Activated T-helper 1 cell treated with anti-CD3 and anti-CD28 coated beads, Interleukin-2, amount 50 U/mL, for 16 hours (primary cell): ENCODE measurements around the gene COL15A1.
"Not testable (repeated sequence)": the region's sequence is repeated elsewhere in the genome, so short reads cannot be mapped to it uniquely, and the experiment has no call there.

Source experiments
- DNase-seq, 2 donors: peaks; one replicate each; pipeline ENCODE4 v3.0.0-alpha.2; 2020; ENCODE audit warnings: low read depth in 1 of 2, low spot score in 1 of 2

COL15A1 gene

DNA sequence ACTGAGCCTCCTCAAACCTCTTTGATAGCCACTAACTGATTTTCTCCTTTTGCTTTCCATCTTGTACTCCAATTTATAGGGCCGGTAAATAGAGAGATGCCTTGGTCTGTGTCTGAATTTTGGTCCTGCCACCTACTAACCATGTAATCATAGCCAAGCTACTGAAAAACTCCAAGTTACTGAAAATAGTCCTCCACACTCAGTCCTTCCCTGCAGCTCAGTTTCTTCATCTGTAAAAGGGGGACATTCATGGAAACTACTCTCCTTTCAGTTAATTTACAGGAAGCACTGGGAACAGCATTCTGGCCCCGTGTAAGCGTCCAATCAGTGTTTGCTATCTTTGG, 131.2 kb downstream of the COL15A1 start:
- no peak for DNase-seq

DNA sequence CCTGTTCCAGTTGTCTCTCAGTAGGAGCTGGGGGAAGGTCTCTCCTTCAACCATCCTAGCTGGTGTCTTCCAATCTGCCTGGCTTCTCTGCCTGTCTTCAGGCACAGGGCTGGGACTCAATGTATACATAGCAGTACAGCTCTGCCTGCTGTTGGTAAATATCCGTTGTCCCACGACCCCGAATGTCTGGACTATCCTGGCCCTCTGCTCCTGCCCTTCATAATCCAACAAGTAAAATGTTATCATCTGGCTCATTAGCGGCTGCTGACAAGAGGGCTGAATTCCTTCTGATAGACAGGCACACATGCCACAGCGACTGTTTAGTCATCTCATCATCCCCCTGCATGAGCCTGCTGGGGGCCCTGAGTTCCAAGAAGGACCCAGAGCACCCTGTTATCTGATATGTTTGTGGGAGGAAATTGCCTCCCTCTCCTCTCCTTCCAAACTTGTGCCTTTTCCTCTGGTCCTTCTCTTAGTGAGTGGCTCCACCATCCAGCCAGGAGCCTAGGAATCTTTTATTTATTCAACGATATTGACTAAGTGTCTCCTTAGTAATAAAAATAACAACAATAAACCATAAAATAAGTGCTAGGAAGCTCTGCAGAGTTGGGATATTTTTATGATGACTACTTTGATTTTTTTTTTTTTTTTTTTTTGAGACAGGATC, 131.7 kb downstream of the COL15A1 start:
- no peak for DNase-seq

DNA sequence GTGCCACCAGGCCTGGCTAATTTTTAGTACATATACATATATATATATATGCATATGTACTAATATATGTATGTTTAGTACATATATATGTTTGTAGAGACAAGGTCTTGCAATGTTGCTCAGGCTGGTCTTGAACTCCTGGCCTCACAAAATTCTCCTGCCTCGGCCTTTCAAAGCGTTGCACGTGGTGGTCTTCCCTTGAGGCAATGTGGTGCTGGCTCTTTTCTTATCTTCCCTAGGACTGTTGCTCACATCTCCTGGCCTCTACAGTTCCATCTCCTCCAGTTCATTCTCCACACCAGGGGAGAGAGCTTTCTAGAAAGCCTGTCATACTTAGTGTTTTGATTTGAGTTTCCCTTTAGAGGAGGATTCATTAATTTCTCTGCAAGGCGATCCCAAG, 132.3 kb downstream of the COL15A1 start:
- DNase-seq = no peak

DNA sequence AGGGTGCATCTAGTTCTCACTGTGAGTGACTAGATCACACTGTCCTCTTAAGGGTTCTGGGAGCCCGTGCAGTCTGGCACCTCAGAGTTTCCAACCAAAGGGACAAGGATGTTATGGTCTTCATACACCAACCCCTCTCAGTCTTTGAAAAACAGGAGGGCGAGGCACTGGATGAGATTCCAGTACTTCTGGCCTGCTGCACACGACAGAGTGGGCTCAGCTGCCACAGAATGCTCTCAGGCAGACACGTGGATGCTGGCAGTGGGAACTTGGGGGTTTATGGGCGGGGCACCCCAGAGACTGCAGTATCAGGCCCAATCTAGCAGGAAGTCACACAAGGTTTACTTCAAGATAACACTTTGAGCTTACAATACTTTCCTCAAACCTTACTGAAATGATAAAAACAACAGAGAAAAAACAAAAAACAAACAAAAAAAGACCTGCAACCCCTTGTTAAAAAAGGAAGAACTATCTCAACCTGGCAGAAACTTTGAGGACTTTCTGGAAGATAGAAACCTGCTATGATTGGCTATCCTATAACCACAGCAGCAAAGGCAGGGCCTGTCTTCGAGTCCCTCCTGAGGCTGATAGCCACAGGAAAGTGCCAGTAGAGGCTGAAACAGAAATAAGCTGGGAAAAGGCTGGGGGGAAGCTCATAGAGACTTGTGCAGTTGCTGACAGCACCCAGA, 132.9 kb downstream of the COL15A1 start:
- DNase-seq = no peak

DNA sequence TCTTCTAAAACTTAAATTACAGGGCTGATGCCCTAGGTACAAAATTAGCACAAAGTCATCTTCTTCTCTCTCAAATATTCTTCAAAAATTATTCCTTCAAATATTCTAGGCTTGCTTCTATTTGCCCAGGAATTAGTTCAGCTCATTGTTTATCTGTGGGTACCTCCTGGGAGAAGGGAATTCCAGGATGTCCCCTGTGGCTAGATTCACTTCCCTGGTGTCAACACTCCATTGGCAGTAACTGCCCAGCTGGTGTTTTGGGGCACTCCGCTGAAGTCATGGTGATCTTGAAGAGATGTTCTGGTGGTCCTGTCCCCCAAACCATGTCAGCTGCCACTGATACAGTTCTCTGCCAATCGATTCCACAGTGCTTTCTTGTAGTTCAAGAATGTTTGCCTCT, 135.0 kb downstream of the COL15A1 start:
- DNase-seq = no peak

DNA sequence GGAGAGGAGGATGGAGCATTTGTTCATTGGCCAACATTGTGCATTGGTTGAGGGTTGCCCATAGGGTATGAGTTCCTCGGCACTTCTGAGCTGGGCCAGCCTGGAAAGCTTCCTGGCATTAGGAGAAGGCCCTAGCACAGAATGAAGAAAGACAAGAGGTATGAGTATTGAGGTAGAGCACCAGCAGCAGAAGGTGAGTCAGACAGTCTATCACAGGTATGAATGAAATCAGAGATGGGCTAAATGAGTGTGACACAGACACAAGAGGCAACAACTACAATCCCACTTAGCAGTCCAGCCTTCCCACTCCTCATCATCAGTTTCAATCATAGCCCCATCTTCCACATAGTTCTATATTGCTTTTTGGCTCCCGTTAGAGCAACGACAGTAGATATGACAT, 135.8 kb downstream of the COL15A1 start:
- DNase-seq = no peak

DNA sequence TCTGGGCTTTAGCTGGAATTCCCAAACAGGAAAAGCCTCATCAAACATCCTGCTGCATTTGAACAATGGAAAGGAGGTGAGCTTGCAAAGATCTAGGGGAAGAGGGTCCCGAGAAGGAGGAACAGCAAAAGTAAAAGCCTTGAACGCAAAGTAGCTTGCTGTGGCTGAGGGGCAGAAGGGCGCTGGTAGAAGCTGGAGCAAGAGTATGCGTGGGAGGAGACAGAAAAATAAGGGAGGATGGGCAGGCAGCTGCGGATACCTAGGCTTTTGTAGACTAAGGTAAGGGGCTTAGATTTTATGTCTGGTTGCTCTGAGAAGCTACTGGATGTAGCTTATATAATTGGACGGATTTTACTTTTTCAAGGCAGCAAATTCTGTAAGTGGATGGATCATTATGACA, 139.3 kb downstream of the COL15A1 start:
- no peak for DNase-seq

DNA sequence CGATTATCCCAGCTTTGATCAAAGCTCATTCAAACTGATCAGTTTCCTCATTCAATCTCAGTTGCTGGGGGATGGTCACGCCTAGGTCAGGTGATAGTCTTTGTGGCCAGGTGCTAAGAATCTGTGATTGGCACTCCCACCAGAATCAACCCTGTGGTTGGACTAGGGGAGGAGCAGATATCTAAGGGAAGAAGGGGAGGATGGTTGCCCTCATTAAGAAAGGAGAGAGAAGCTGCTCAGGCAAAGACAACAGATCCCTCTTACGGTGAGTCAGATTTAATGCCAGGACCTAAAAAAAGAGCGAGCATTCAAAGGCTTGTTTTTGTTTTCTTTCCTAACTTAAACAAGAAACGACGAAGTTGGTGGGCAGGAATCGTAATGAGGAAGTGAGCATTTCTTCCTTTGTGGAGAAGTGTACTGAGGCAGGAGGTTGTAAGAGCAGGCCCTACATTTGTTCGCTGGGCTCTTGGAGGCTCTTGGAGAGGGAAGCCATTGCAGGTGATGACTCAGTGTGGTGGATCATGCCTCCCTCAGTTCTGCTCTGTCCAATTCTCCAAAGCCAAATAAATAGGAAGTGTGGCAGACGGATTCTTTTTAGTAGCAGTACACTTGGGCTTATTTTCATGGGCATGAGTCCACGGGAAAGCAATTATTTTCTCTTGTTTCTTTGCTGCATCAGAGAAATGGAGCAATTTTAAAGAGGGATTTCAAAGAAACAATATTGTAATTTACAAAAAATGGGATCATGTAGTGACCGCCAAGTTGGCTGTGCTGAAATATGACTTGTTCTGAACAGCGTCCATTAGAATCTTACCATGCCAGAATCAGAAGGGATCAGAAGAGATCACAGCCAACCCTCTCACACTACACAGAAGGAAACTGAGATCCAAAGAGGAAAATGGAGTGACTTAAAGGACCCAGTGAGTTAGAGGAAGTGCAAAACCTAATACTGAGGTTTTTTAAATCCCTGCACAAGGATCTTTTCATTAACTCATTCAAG, 142.5 kb downstream of the COL15A1 start:
- DNase-seq = no peak

DNA sequence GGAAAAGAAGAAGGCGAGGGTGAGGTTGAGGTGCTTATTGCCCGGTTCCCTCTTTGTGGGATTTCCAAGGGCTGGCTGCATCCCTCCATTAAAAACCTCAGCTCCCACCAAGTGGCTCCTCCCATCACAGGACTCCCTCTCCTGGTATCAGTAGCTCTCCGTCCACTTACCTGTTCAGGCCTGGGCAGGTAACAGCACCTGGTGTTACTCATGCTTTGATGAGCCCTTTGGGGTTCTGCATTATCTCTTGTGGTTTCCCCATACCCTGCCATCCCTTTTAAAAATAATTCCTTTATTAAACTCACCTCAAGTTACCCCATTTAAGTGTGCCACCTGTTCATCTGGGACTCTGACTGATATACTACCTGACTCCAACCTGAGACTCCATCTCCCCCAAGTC, 143.8 kb downstream of the COL15A1 start:
- DNase-seq = no peak

DNA sequence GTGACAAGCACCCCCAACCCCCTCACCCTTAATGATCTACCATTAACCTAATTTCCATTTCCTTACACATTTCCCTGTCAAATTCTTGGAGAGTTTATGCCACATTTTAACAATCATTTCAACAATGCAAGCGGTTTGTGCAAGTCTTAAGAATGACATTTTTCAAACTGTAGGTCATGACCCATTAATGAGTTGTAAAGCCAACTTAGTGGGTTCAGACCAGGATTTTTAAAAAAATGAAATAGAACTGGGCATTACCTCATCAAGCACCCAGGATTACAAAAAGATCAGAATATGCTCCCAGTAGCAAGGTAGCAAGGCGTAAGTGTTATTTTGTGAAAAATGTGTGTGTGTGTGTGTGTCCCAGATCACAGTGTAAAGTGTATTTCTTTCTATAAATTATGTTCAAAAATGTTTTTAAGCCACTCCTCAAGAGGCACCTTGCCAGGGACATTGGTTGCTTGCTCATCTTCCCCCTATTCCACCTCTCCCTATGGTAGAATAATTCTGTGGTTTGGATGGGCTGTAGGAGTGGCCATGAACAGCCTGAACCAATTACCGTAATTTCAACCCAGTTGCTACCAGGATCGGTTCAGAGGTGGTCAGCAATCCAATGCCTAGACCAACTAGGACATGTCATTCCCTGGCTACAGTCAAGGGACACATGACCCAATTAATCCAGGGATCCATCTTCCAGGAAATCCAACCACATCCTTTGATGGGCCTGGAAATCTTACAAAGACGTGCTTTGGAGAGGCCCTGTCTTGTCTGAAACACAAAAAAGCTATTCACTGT, 146.8 kb downstream of the COL15A1 start:
- no peak for DNase-seq

DNA sequence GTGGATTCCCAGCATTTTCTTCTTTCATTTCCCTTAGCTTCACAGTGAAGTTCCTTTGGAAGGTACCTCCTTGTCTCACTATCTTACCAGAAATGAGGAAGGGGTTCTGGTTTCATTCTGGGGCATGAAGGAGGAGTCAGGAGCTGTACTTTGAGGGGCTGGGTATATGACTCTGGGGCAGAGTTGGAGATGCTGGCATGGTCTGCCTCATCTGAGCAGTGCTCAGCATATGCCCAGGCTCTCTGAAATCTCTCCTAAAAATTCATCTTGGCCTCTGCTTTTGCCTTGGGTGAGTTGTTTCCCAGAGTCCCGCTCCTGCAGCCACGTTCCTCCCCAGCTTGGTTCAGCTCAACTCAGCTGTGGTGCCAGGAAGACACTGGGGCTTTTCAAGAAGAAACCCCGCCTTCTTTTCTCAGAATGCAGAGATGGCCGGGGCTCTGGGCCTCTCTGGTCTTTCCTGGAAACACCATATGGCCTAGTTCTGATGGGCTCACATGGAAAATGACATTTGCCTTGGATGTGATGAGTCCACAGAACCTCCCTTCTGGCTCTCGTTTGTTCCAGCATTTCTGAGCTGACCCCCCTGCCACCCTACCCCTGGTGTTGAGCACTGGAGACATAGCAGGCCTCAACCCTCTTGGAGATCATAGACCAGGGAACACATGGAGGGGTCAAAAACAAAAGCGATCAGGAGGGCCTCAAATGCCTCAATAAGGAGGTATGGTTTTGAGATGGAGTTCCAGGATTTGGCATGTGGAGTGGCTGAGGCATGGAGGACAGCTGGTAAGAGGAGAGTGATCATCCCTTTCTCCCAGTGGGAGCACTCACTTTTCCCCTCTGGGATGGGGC, 149.2 kb downstream of the COL15A1 start:
- DNase-seq = no peak

DNA sequence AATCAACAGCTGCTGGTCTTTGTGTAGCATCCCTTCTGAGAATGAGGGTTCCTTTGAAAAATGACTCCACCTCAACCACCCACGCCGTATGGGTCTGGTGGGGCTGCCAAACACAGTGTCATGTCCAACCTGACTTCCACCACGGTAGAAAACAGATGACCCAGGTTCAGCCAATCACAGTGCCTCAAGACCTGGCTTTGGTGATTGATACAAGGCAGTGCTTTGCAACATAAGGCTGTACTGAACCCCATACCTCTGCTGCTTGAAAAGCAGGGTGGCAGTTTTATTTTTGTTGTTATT, 149.7 kb downstream of the COL15A1 start:
- no peak for DNase-seq

DNA sequence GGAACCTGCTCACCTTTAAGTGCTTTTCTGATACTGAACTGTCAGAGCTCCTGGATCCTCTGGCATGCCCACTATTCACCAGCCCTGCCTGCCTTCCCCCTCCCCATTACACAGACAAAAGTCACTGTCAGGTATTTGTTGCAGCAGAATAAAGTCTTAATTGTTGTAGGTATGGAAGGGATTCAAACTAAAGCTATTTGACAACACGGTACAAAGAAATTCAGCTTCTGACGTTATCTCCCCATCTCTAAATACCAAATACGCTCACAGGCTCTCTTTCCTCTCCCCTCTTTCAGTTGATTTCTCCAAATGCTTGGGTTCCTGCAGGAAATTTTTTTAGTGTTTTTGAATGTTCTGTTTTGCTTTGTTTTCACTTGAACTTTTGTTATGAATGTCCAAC, 151.9 kb downstream of the COL15A1 start:
- no peak for DNase-seq

DNA sequence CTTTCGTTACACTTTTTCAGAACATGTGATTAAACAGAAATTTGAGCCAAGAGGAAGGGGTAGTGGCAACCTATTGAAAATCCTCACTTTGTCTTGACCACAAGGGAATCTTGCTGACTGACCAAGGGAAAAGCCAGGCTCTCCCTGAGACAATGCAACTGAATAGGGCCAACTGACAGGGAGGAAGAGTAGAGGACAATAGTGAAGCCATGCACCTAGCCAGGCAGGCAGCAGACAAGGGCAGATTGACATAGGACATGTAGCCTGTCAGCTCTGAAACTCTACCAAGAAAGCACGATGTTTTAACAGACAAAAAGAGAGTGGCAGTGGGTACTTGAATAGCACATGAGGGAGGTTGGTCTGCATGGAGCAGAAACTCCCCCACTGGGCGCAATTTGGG, 152.7 kb downstream of the COL15A1 start:
- DNase-seq = no peak

DNA sequence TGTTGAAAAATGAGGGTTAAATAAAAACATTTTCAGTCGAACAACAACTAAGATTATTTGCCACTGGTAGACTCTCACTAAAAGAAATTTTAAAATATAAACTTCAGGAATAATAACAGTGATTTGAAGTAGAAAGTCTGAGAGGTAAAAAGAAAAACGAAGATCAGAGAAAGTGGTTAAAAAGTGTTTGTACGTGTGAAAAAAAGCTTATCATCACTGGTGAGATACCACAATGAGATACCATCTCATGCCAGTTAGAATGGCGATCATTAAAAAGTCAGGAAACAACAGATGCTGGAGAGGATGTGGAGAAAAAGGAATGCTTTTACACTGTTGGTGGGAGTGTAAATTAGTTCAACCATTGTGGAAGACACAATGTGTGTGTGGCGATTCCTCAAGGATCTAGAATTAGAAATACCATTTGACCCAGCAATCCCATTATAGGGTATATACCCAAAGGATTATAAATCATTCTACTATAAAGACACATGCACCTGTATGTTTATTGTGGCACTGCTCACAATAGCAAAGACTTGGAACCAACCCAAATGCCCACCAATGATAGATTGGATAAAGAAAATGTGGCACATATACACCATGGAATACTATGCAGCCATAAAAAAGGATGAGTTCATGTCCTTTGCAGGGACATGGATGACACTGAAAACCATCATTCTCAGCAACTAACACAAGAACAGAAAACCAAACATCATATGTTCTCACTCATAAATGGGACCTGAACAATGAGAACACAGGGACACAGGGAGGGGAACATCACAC, 156.3 kb downstream of the COL15A1 start:
- not testable (repeated sequence) for DNase-seq

DNA sequence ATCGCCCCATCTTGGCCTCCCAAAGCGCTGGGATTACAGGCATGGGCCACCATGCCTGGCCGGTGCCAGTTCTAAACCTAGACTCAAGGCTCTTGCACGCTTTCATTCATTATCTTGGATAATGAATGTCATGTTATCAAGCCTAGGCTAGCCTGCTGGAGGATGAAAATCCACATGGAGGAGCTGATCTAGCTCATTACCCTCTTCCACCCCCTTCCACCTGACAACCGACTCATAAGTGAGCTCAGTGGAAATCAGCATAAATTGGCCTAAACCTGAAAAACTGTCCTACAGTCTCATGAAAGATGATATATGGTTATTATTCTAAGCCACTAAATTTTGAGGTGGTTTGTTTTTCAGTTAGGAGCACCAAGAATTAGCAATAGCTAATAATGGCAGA, 157.6 kb downstream of the COL15A1 start:
- no peak for DNase-seq

DNA sequence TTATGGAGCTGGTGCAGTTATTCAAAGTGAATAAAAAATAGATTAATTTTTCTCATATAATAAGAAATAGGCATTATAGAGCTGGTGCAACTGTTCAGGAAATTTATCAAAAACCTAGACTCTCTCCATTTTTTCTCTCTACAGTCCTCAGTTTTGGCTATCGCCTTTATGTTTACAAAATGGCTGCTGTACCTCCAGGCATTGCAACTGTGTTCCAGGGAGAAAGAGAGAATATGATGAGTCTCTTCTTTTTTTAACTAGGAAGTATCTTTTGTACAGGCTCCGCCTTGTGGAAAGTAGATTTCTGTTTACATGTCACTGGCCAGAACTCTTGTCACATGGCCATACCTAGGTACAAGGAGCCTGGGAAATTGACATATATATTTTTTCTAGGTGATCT, 158.1 kb downstream of the COL15A1 start:
- no peak for DNase-seq

DNA sequence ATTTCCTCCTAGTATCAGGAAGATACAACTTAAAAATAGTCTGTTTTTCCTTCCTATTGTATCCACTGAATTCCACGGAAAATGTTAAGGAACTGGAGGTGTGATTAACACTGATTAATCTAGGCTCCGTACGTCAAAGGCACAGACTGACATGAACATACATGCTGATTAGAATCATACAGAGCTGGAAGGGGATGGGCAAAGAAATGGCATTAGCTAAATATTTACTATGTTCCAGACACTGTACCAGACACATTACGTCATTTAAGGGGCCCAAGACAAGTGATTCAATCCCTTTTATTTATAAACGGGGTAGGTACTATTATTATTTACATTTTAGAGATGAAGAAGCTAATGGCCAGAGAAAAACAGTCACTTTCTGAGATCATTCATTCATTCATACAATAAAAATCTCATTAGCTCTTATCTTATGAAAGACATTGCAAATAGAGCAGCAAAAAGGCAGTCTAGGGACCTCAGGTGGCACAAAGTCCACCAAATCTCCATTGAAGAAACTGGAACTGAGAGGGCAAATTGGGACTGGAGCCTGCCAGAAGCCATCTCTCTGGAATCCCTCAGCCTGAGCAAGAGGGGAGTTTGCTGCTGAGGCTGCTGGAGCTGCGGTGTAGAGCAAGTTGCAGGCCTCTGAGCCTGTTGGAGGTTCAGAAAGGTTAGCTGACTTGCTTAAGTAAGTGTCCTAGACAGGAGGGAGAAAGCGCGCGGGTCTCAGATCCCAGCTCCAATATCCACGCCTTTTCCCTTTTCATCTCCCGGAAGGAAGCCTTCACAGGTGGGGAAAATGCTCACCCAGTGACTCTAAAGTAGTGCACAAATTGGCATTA, 159.6 kb downstream of the COL15A1 start:
- no peak for DNase-seq
